Ovary (tissue), 3 donors: ENCODE measurements around the gene ASH1L.
"Not testable (repeated sequence)": the region's sequence is repeated elsewhere in the genome, so short reads cannot be mapped to it uniquely, and the experiment has no call there.

Source experiments
- CTCF ChIP-seq, 3 donors: fragments of 450-650 bp in 2 of 3; fragments of 200-600 bp in 1 of 3; IDR thresholded peaks; one replicate each; pipeline versions ENCODE4 v1.5.1 to v1.8.0; 2016 to 2022; ENCODE audit warnings: antibody characterized with exemption in 3 of 3, mild to moderate bottlenecking in 1 of 3
- EP300 ChIP-seq: sonication (generic); formaldehyde crosslinking; IDR thresholded peaks from one replicate; pipeline ENCODE4 v1.6.1; 2017; ENCODE audit warnings: antibody characterized with exemption
- POLR2A ChIP-seq: fragments of 450-650 bp; IDR thresholded peaks from one replicate; pipeline ENCODE4 v1.6.1; 2017; ENCODE audit warnings: antibody characterized with exemption, mild to moderate bottlenecking, moderate library complexity
- donor health status: DM: no; HTN: no; CAD: no.

GRCh38 chr1:155442431-155442830 lies 120.2 kb downstream of the ASH1L start:
- TF ChIP-seq POLR2A; CTCF (IDR thresholded peaks at IDR 0.05); EP300: not testable (repeated sequence)
